K562 (cell line): ENCODE data around the gene ABCF2. TPM values are rescaled to one million over a fixed set of nuclear protein-coding genes. Genes with fewer than 3 reads are reported as not detected.

Source experiments
- KLF6 ChIP-seq: fragments of 250-450 bp; sonication (Bioruptor Pico); IDR thresholded peaks from 2 replicates; pipeline ENCODE4 v1.4.0; 2020; ENCODE audit warnings: mild to moderate bottlenecking, moderate library complexity, borderline replicate concordance
- NRF1 ChIP-seq, 2 experiments: fragments of 450-650 bp; IDR thresholded peaks in 1 of 2; conservative IDR thresholded peaks in 1 of 2; 2 replicates each; pipeline ENCODE4 v1.6.1; 2014; ENCODE audit warnings: mild to moderate bottlenecking in 2 of 2
- SP2 ChIP-seq: IDR thresholded peaks from 2 replicates; pipeline ENCODE4 v1.6.1; 2011; ENCODE audit warnings: mild to moderate bottlenecking, low read depth, low read length, moderate library complexity; ENCODE audit not compliant: poor library complexity, severe bottlenecking; ENCODE audit errors: extremely low read depth
- TAF7 ChIP-seq: fragments of 450-650 bp; IDR thresholded peaks from 2 replicates; pipeline ENCODE4 v1.6.1; 2016; ENCODE audit warnings: missing genetic modification characterization, missing compliant biosample characterization
- TCF7L2 ChIP-seq: fragments of 150-350 bp; IDR thresholded peaks from 2 replicates; pipeline ENCODE4 v1.6.1; 2016; ENCODE audit warnings: low read depth, mild to moderate bottlenecking, low read length, moderate library complexity
- TRIM28 ChIP-seq: fragments of 450-650 bp; IDR thresholded peaks from 2 replicates; pipeline ENCODE4 v1.6.1; 2017
- TSC22D4 ChIP-seq: fragments of 450-650 bp; IDR thresholded peaks from 2 replicates; pipeline ENCODE4 v1.6.1; 2016; ENCODE audit warnings: missing genetic modification characterization, missing biosample characterization, control low read depth
- polyA plus RNA-seq, 8 experiments: library from polyadenylated mRNA; depleted of rRNA in 4 of 8; stranded (reverse) in 5 of 8; unstranded in 3 of 8; fragments of >200 nt; fragmentation: Nextera tagmentation in 2 of 8; fragmentation: Illumina TruSeq in 1 of 8; extraction: Ambion mirVana in 2 of 8; extraction: Trizol in 1 of 8; gene quantifications; 2 replicates each; pipeline versions ENCODE4 v1.2.1 to v1.2.3, GENCODE V29; 2011 to 2014; ENCODE audit warnings: inconsistent platforms in 1 of 8, missing spikeins in 1 of 8
- total RNA-seq, 7 experiments: library from RNA; depleted of rRNA in 6 of 7; stranded (reverse); fragments of >200 nt in 6 of 7; fragmentation: Illumina TruSeq in 2 of 7; extraction: Trizol in 2 of 7; gene quantifications; 2 replicates each; pipeline versions ENCODE4 v1.2.1 to v1.2.3, GENCODE V29; 2011 to 2021; ENCODE audit warnings: low replicate concordance in 1 of 7
- TF ChIP-seq, protein P1 (sequence below), 2 experiments: fragments of 450-650 bp in 1 of 2; sonication (generic) in 1 of 2; formaldehyde crosslinking in 1 of 2; IDR thresholded peaks; 2 replicates each; pipeline versions ENCODE4 v1.7.1 to v1.9.0; 2016 to 2022; ENCODE audit warnings: inconsistent platforms in 1 of 2, mild to moderate bottlenecking in 1 of 2, missing genetic modification reagents in 1 of 2
- TF ChIP-seq, protein P2 (sequence below): fragments of 250-450 bp; sonication (Bioruptor Pico); IDR thresholded peaks from 2 replicates; pipeline ENCODE4 v1.5.0; 2022; ENCODE audit warnings: mild to moderate bottlenecking
- TF ChIP-seq, protein P3 (sequence below): sonication (generic); formaldehyde crosslinking; IDR thresholded peaks from 2 replicates; pipeline ENCODE4 v1.8.1; 2023; ENCODE audit warnings: mild to moderate bottlenecking, missing genetic modification reagents
- TF ChIP-seq, protein P4 (sequence below): sonication (generic); formaldehyde crosslinking; IDR thresholded peaks from 2 replicates; pipeline ENCODE4 v1.8.0; 2022; ENCODE audit warnings: missing genetic modification reagents, mild to moderate bottlenecking, borderline replicate concordance

Gene ABCF2
- total and polyA plus RNA-seq, 9 of the 15 experiments (the other 6 are each of a cell fraction or from before 2014, with no cell fraction given) = 62.1 to 224 (median 113) TPM

DNA sequence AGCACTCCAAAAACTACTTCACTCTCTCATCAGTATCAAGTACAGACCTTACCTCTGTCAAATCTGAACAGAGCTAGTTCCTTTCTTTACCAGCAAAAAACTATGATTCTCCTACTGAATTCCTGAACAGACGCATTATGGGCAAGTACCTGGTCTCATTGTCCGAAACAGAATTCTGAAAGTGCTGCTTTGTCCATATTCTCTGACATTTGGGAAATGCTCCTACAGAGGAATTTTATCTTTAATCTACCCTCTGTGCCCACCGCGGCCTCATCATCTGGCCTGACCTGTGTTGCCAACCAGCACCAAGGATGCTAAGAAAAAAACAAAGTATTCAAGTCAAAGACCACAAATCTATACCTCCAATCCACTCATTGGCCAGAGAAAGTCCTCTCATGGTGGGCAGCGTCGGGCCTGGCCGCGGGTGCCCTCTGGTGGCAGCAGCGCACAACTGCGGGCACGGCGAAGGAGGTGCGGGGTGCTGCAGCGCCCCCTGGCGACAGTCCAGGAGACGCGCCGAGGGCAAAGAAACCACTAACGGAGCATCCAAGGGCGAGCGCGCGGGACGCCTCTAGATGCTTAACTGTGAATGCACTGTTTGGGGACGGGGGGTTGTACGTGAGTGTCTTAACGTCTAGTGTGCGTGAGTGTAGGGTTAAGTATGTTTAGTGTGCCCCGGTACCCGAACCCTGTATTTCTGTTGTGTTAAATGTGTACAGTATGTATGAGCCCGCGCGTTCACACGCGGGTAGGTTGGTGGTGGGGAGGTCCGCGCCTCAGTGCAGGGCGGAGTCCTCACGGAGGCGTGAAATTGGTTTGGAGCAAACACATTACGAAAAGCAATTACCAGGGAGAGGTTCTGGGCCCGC lies 54.5 kb downstream of the ABCF2 start (continued):
- TF ChIP-seq TCF7L2 = no peak
- TF ChIP-seq SP2 = no peak
- TF ChIP-seq, protein P1, sequence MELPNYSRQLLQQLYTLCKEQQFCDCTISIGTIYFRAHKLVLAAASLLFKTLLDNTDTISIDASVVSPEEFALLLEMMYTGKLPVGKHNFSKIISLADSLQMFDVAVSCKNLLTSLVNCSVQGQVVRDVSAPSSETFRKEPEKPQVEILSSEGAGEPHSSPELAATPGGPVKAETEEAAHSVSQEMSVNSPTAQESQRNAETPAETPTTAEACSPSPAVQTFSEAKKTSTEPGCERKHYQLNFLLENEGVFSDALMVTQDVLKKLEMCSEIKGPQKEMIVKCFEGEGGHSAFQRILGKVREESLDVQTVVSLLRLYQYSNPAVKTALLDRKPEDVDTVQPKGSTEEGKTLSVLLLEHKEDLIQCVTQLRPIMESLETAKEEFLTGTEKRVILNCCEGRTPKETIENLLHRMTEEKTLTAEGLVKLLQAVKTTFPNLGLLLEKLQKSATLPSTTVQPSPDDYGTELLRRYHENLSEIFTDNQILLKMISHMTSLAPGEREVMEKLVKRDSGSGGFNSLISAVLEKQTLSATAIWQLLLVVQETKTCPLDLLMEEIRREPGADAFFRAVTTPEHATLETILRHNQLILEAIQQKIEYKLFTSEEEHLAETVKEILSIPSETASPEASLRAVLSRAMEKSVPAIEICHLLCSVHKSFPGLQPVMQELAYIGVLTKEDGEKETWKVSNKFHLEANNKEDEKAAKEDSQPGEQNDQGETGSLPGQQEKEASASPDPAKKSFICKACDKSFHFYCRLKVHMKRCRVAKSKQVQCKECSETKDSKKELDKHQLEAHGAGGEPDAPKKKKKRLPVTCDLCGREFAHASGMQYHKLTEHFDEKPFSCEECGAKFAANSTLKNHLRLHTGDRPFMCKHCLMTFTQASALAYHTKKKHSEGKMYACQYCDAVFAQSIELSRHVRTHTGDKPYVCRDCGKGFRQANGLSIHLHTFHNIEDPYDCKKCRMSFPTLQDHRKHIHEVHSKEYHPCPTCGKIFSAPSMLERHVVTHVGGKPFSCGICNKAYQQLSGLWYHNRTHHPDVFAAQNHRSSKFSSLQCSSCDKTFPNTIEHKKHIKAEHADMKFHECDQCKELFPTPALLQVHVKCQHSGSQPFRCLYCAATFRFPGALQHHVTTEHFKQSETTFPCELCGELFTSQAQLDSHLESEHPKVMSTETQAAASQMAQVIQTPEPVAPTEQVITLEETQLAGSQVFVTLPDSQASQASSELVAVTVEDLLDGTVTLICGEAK (IDR thresholded peaks at IDR 0.05) = no peak
- TF ChIP-seq, protein P1 (CRISPR knock-in tag; IDR thresholded peaks at IDR 0.05) = no peak
- TF ChIP-seq, protein P2, sequence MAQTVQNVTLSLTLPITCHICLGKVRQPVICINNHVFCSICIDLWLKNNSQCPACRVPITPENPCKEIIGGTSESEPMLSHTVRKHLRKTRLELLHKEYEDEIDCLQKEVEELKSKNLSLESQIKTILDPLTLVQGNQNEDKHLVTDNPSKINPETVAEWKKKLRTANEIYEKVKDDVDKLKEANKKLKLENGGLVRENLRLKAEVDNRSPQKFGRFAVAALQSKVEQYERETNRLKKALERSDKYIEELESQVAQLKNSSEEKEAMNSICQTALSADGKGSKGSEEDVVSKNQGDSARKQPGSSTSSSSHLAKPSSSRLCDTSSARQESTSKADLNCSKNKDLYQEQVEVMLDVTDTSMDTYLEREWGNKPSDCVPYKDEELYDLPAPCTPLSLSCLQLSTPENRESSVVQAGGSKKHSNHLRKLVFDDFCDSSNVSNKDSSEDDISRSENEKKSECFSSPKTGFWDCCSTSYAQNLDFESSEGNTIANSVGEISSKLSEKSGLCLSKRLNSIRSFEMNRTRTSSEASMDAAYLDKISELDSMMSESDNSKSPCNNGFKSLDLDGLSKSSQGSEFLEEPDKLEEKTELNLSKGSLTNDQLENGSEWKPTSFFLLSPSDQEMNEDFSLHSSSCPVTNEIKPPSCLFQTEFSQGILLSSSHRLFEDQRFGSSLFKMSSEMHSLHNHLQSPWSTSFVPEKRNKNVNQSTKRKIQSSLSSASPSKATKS = no peak
- no peak for TF ChIP-seq TSC22D4 (tag)
- TF ChIP-seq, protein P3, sequence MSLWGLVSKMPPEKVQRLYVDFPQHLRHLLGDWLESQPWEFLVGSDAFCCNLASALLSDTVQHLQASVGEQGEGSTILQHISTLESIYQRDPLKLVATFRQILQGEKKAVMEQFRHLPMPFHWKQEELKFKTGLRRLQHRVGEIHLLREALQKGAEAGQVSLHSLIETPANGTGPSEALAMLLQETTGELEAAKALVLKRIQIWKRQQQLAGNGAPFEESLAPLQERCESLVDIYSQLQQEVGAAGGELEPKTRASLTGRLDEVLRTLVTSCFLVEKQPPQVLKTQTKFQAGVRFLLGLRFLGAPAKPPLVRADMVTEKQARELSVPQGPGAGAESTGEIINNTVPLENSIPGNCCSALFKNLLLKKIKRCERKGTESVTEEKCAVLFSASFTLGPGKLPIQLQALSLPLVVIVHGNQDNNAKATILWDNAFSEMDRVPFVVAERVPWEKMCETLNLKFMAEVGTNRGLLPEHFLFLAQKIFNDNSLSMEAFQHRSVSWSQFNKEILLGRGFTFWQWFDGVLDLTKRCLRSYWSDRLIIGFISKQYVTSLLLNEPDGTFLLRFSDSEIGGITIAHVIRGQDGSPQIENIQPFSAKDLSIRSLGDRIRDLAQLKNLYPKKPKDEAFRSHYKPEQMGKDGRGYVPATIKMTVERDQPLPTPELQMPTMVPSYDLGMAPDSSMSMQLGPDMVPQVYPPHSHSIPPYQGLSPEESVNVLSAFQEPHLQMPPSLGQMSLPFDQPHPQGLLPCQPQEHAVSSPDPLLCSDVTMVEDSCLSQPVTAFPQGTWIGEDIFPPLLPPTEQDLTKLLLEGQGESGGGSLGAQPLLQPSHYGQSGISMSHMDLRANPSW (CRISPR knock-in tag) = peak; percentile 95; the same call in 1 of the 2 replicates
- TF ChIP-seq, protein P4, sequence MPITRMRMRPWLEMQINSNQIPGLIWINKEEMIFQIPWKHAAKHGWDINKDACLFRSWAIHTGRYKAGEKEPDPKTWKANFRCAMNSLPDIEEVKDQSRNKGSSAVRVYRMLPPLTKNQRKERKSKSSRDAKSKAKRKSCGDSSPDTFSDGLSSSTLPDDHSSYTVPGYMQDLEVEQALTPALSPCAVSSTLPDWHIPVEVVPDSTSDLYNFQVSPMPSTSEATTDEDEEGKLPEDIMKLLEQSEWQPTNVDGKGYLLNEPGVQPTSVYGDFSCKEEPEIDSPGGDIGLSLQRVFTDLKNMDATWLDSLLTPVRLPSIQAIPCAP (CRISPR knock-in tag) = no peak
- TF ChIP-seq NRF1 (conservative IDR thresholded peaks at IDR 0.05 in 1 of 2, IDR thresholded peaks at IDR 0.05 in 1 of 2) = no peak
- TF ChIP-seq TRIM28 = no peak; the same call in 1 of the 2 replicates
- no peak for TF ChIP-seq TAF7
- no peak for TF ChIP-seq KLF6 (CRISPR knock-in tag)
